8988T (cell line): ENCODE data around the gene MACROD2.
"Not testable (repeated sequence)": the region's sequence is repeated elsewhere in the genome, so short reads cannot be mapped to it uniquely, and the experiment has no call there.

Experiments
- DNase-seq: peaks from one replicate; pipeline ENCODE4 v3.0.0; 2011

The MACROD2 gene

GRCh38 chr20:15144916-15145315, 1149.6 kb downstream of the MACROD2 start:
- DNase-seq = no peak

DNA sequence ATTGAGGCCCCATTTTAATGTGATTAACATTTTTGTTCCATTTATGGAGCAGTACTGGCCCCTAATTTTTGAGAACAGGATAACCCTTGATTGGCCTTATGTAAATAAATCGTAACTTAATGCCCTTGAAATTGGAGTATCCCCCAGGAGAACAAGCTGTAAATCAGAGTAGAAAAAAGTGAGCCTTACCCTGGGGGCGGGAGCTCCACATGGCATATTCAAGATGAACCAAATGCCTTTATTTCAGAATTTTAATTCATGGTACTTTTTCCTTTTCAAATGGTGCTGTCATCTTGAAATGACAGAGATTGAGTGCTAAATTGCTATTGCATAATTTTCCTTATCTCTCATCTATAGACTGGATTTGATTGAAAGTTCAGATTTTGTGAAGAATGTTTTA, 1151.6 kb downstream of the MACROD2 start:
- no peak for DNase-seq

- no peak for DNase-seq
Measured at GRCh38 chr20:15154070-15154469, 1158.8 kb downstream of the MACROD2 start.

GRCh38 chr20:15155848-15156401, 1160.6 kb downstream of the MACROD2 start:
- DNase-seq = no peak

GRCh38 chr20:15158533-15158932, 1163.2 kb downstream of the MACROD2 start:
- no peak for DNase-seq

GRCh38 chr20:15162079-15162647, 1166.8 kb downstream of the MACROD2 start:
- DNase-seq = no peak

DNA sequence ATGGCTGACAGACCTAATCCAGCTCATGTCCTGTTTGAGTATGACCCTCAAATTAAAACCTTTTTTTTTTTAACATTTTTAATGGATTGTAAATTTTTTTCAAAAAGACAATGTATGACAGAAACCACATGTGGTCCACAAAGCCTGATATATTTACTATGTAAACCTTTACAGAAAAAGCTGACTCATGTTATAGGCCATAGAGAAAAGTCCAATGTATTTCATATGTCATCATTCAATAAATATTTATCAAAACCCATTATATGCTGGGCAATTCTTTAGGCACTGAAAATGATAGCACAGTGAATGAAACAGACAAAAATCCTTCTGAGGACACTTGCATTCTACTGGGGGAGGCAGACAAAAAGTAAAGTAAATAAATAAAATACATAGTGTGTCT, 1168.3 kb downstream of the MACROD2 start:
- no peak for DNase-seq

DNA sequence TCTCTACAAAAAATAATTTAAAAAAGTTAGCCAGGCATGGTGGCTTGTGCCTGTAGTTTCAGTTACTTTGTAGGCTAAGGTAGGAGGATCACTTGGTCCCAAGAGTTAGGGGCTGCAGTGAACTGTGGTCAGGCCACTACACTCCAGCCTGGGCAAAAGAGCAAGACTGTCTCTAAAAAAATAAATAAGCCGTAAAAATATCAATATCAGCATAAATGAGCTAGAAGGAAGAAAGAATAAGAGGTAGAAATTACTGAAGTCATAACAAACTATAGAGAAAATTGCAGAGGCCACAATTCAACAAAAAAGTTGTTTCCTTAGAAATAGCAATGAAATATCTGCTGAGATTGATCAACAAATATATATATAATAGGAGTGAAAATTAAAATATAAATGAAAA, 1169.4 kb downstream of the MACROD2 start:
- DNase-seq = no peak

GRCh38 chr20:15166744-15167143, 1171.4 kb downstream of the MACROD2 start:
- no peak for DNase-seq

DNA sequence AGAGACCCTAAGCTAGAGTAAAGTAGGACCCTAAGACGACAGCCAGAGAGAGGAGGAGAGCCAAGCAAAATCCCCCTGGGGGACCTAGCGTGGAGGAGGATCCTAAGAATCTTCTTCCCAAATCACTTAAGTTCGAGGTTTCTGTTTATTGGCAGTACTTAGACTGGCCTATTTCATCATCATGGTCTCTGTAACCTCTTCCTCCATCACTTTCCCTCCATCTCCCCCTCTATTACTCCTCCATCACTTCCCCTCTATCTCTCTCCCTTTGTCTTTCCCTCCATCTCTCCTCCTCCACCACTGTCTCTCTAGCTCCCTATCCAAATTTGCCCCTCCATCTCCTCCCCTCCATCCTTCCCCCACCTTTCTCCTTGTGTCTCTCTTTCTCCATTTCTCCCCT, 1175.7 kb downstream of the MACROD2 start:
- DNase-seq = no peak

DNA sequence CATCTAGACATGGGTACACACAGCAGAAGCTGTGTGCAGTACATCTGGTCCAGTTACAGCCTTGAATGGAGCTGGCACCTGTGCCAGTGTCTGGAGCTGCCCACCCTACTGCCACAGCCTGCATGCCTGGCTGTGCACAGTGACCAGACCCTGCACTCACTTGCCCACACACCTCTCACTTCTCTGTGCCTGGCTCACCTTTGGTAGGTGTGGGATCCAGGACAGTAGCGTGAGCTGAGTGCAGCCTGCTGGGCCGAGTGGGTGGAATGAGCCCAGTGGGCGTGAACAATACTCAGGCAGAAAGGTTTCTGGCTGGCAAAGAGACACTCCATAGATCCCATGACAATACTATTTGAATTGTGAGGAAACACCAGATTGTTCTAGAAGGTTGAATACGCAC, 1181.6 kb downstream of the MACROD2 start:
- DNase-seq = no peak

DNA sequence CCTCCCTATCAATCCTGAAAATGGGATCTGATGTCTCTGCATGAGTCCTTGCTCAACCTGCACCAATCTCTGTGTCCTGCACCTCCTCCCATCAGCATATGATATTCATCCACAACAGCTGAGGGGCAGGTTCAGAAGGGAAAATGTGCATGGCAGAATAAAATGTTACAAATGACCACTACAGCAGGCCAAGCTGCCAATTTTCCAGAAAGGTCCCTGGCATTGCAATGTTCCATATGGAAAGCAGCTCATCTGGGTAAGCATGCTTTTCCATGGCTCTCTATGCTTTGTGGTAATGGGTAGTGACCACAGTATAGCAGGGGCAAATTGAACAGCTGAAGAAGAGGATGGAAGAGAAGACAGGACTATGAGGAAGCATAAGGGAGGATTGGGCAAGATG, 1183.3 kb downstream of the MACROD2 start:
- DNase-seq = no peak

DNA sequence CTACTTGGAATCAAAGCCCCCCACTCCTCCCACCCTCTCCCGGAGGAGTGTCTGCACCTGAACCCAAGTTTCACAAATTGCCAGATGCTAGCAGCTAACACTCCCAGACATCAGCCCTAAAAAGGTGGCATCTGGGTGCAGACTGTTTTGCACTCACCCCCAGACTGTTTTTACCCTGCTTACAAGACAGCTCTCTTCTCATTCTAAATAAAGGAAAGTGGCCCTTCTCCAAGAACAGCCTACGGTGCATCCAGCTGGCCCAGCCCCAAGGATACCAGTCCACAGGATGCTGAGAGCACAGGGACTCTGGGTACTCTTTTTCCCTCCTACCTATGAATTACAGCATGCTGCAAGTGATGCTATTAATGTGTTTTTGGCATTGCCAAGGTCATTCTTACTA, 1184.1 kb downstream of the MACROD2 start:
- DNase-seq = no peak

GRCh38 chr20:15179781-15180180, 1184.5 kb downstream of the MACROD2 start:
- no peak for DNase-seq

GRCh38 chr20:15185322-15185721, 1190.0 kb downstream of the MACROD2 start:
- DNase-seq = no peak

DNA sequence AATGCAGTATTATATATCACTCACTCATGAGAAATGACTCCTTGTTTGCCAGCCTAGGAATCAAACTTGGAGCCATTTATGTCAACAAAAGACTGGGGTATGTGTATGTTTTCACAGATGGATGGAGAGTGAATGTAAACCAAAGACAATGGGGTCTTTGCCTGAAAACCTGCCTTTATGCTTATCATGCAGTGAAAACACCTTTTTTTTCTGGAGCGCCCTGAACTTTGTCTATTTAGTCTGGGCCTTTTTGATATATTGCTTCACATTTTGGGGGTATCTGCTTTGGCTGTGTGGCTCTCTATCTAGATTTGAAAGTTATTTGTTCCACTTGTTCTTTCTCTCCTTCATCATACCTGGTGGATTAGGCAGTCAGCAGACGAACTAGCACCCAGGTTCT, 1190.6 kb downstream of the MACROD2 start:
- DNase-seq = no peak

GRCh38 chr20:15187612-15188011, 1192.3 kb downstream of the MACROD2 start:
- DNase-seq = no peak

DNA sequence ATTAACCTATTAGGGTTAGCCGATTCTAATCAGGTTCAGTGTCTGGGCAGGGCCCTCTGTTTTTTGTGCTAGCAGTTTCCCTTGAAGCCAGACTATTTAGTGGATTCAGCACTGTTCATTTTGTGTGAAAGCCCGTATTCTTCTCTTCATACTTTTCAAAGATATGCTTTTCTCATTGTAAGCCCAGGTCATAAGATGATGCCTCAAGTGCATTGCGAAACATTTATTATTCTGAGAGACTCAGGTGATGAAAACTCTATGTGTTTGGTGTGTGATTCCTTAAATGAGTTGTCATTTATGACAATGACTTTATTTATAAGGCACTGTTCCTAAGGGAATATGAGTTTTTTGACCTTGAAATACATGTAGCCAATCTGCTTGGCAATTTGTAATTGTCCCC, 1193.1 kb downstream of the MACROD2 start:
- no peak for DNase-seq

- DNase-seq = no peak
Measured at GRCh38 chr20:15191082-15191723, 1195.9 kb downstream of the MACROD2 start.

DNA sequence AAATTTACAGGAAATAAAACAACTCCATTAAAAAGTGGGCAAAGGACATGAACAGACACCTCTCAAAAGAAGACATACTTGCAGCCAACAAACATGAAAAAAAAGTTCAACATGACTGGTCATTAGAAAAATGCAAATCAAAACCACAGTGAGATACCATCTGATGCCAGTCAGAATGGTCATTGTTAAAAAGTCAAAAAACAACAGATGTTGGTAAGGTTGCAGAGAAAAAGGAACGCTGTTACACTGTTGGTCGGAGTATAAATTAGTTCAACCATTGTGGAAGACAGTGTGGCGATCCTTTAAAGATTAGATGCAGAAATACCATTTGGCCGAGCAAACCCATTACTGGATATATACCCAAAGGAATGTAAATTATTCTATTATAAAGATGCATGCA, 1200.1 kb downstream of the MACROD2 start:
- no peak for DNase-seq

GRCh38 chr20:15196547-15197255, 1201.4 kb downstream of the MACROD2 start:
- no peak for DNase-seq

DNA sequence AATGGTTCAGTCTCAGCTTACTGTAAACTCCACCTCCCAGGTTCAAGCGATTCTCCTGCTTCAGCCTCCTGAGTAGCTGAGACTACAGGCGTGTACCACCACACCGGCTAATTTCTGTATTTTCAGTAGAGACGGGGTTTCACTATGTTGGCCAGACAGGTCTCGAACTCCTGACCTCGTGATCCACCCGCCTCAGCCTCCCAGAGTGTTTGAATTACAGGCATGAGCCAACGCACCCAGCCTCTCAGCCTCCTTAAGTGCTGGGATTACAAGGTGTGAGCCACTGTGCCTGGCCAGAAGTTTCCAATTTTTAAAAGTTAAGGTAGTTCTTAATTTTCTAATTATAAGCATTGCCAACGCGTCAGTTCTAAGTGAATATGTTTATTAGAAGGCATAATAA, 1202.7 kb downstream of the MACROD2 start:
- DNase-seq = not testable (repeated sequence)

GRCh38 chr20:15199698-15200097, 1204.4 kb downstream of the MACROD2 start:
- no peak for DNase-seq

GRCh38 chr20:15200147-15200565, 1204.8 kb downstream of the MACROD2 start:
- DNase-seq = no peak
